Measurements from ENCODE around the gene PIP5K1B. TPM values are rescaled to one million over a fixed set of nuclear protein-coding genes. Genes with fewer than 3 reads are reported as not detected.

The PIP5K1B gene
- total and polyA plus RNA-seq, 2 donors (not counting 3 experiments of a cell fraction or from before 2014, with no cell fraction given): 0.27 TPM; not detected in 1

- TF ChIP-seq MYC (IDR thresholded peaks at IDR 0.05; ENCODE audit: low read depth, low read length): no peak
- dilution Hi-C loops (cut with MboI; ENCODE audit: extremely low pct_ligation_motif_present, low sequenced_read_pairs): no loop called here
- CTCF ChIA-PET: no interaction called here
These were observed 36.2 kb downstream of the PIP5K1B start for GRCh38 chr9:68741234-68741633.

DNA sequence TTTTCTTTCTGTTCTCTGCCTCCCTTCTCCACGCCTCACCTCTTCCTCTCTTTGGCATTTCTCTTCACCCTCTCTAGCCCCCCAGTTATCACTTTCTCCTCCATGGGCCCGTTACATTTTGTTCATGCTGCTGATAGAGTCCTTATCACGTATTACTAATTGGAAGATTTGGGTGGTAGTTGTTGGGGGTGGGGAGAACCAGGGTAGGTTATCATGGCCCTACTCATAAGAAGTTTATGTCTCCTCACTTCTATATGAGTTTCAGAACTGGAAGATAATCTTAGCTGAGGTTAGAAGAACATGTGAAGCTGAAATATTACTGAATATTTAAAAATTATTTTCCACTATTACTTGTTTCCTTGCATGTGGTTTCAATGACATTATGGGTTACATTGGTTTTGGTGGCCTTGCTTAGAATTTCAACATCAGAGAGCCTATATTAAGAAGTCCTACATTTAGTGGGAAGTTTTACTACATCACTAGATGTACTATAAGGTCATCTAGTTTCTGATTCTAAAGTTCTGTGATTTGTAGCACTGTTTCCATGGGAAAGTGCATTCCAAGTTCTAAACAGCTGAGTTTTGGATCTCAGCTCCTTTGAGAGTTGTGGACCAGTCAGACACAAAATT is 36.8 kb downstream of the PIP5K1B start:
- Histone ChIP-seq H3K27me3 (ENCODE audit: control insufficient read depth in 2 of 2, insufficient read depth in 2 of 2, low read length in 2 of 2) (peaks cover 0 to 3% of the 10 kb centered on the region in 2 experiments), H2AFZ (ENCODE audit: low read depth, low read length) (no peak overlapping the region), H3K4me3 (replicated peaks in 1 of 3; ENCODE audit: insufficient read depth in 1 of 3, low read depth in 1 of 3, low read length in 3 of 3) (no peak overlapping the region), H3K9ac (replicated peaks; ENCODE audit: extremely low read depth, insufficient read depth, low read length) (no peak overlapping the region), H3K9me1 (replicated peaks; ENCODE audit: control insufficient read depth, extremely low read depth, insufficient read depth, low read length) (no peaks in the 10 kb centered on the region), H4K20me1 (replicated peaks; ENCODE audit: control insufficient read depth, extremely low read depth, insufficient read depth, low read length) (no peaks in the 10 kb centered on the region), H3K4me1 (ENCODE audit: control insufficient read depth, extremely low read depth, insufficient read depth, low read length) (no peaks in the 10 kb centered on the region), H3K4me2 (ENCODE audit: insufficient read depth, low read length) (no peak overlapping the region), H3K9me3 (replicated peaks; ENCODE audit: control insufficient read depth, insufficient read depth, low read length) (no peaks in the 10 kb centered on the region), H3K36me3 (ENCODE audit: control insufficient read depth in 2 of 2, extremely low read depth in 1 of 2, insufficient read depth in 2 of 2, low read length in 2 of 2) (no peaks in the 10 kb centered on the region), H3K27ac (ENCODE audit: insufficient read depth, low read depth, low read length) (no peak overlapping the region), H3K79me2 (ENCODE audit: control insufficient read depth, insufficient read depth, low read length) (no peaks in the 10 kb centered on the region)
- POLR2A ChIA-PET: no interaction called here
- FAIRE-seq (no peak), DNase-seq (ENCODE audit: low read depth, low spot score) (no peak)
- BruUV-seq (replicated peaks): no TSS peak
- CTCF ChIA-PET: no interaction called here
- no peak for TF ChIP-seq JUN (IDR thresholded peaks at IDR 0.05; ENCODE audit: borderline replicate concordance, insufficient read depth, insufficient read length, low read depth)
- no peak for TF ChIP-seq EZH2 (IDR thresholded peaks at IDR 0.05; ENCODE audit: borderline replicate concordance, low read depth, low read length, severe bottlenecking)
- no peak for TF ChIP-seq CTCF (IDR thresholded peaks at IDR 0.05; ENCODE audit: extremely low read depth in 1 of 2, insufficient read depth in 1 of 2, low read depth in 1 of 2, low read length in 2 of 2)
- TF ChIP-seq POLR2A (IDR thresholded peaks at IDR 0.05; ENCODE audit: low read depth, low read length): no peak
- no peak for TF ChIP-seq GATA2 (IDR thresholded peaks at IDR 0.05; ENCODE audit: insufficient read depth, insufficient read length, low read depth, low read length)
- TF ChIP-seq MYC (IDR thresholded peaks at IDR 0.05; ENCODE audit: low read depth, low read length): no peak
- TF ChIP-seq, protein P1, sequence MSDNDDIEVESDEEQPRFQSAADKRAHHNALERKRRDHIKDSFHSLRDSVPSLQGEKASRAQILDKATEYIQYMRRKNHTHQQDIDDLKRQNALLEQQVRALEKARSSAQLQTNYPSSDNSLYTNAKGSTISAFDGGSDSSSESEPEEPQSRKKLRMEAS (IDR thresholded peaks at IDR 0.05; ENCODE audit: insufficient read depth, insufficient read length): no peak
- TF ChIP-seq FOS (IDR thresholded peaks at IDR 0.05; ENCODE audit: borderline replicate concordance, insufficient read depth, low read length): no peak
- TF ChIP-seq POLR2AphosphoS5 (IDR thresholded peaks at IDR 0.05; ENCODE audit: insufficient read depth, low read depth, low read length): no peak
- intact Hi-C loops (cut with micrococcal nuclease) (no loop called here), dilution Hi-C loops (cut with MboI; ENCODE audit: extremely low pct_ligation_motif_present, low sequenced_read_pairs) (no loop called here)

More at GRCh38 chr9:68741234-68741633, 36.2 kb downstream of the PIP5K1B start:
- H3K4me1 ChIP-seq (ENCODE audit: control insufficient read depth, extremely low read depth, insufficient read depth, low read length): no peaks in the 10 kb centered on the region
- H3K4me3 ChIP-seq (replicated peaks in 1 of 3; ENCODE audit: insufficient read depth in 1 of 3, low read depth in 1 of 3, low read length in 3 of 3): no peak overlapping the region
- intact Hi-C loops (cut with micrococcal nuclease): no loop called here
- DNase-seq (ENCODE audit: low read depth, low spot score) (no peak), FAIRE-seq (no peak)
- no peaks in the 10 kb centered on the region for H3K9me3 ChIP-seq (replicated peaks; ENCODE audit: control insufficient read depth, insufficient read depth, low read length)
- no TSS peak for BruUV-seq (replicated peaks)
- no peak overlapping the region for H3K4me2 ChIP-seq (ENCODE audit: insufficient read depth, low read length)
- H3K9ac ChIP-seq (replicated peaks; ENCODE audit: extremely low read depth, insufficient read depth, low read length): no peak overlapping the region
- no peak overlapping the region for H2AFZ ChIP-seq (ENCODE audit: low read depth, low read length)
- H3K9me1 ChIP-seq (replicated peaks; ENCODE audit: control insufficient read depth, extremely low read depth, insufficient read depth, low read length): no peaks in the 10 kb centered on the region
- peaks cover 0 to 3% of the 10 kb centered on the region in 2 experiments for H3K27me3 ChIP-seq (ENCODE audit: control insufficient read depth in 2 of 2, insufficient read depth in 2 of 2, low read length in 2 of 2)
- H3K36me3 ChIP-seq (ENCODE audit: control insufficient read depth in 2 of 2, extremely low read depth in 1 of 2, insufficient read depth in 2 of 2, low read length in 2 of 2): no peaks in the 10 kb centered on the region
- POLR2A ChIA-PET: no interaction called here
- H3K79me2 ChIP-seq (ENCODE audit: control insufficient read depth, insufficient read depth, low read length): no peaks in the 10 kb centered on the region
- H3K27ac ChIP-seq (ENCODE audit: insufficient read depth, low read depth, low read length): no peak overlapping the region
- H4K20me1 ChIP-seq (replicated peaks; ENCODE audit: control insufficient read depth, extremely low read depth, insufficient read depth, low read length): no peaks in the 10 kb centered on the region
